ENCODE results near the gene LOXL3. TPM values are rescaled to one million over a fixed set of nuclear protein-coding genes. Genes with fewer than 3 reads are reported as not detected.

LOXL3 gene
- total RNA-seq, 2 experiments from 2014 or later = 0.25 TPM; not detected in 1

DNA sequence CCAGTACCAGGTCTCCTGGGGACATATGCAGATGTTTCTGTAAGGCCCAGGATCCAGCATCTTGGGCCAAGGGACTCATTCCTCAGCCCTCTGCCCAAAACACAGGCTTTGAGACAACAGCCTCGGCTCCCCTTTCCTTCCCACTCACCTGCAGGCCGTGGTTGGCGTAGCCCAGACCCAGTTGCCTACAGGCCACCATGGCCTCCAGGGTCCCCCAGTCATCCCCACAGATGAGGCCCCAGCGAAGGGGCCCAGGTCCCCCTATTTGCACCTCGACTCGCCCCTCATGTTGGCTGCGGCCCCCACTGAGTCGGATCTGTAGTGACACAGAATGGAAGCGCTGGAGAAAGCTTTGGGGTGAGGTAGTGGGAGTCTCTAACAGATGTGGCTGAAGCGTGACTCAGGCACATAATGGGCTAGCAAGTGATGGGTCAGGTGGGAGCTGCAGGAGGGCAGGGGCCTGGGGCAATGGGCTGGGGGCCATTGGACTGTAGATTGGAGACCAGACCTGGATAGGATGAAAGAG is 18.2 kb downstream of the LOXL3 start:
- H3K9me3 Mint-ChIP-seq = no peaks in the 10 kb centered on the region
- Histone ChIP-seq H3K27me3 (ENCODE audit: control insufficient read depth in 1 of 2, insufficient read depth in 2 of 2, low read length in 2 of 2) (peaks cover 14 to 17% of the 10 kb centered on the region in 2 experiments), H3K9me3 (ENCODE audit: control insufficient read depth in 1 of 2, insufficient read depth in 1 of 2, low read length in 2 of 2) (no peaks in the 10 kb centered on the region), H3K4me3 (ENCODE audit: low read length) (no peak overlapping the region), H3K36me3 (ENCODE audit: insufficient read depth, low read length) (peaks cover 13% of the 10 kb centered on the region), H3K27ac (ENCODE audit: low read depth in 1 of 2, low read length in 2 of 2) (no peak overlapping the region), H3K4me1 (ENCODE audit: insufficient read depth, low read length) (peaks cover 14% of the 10 kb centered on the region)
- H3K27ac Mint-ChIP-seq = no peak overlapping the region
- ATAC-seq (ENCODE audit: poor library complexity) = no peak
- intact Hi-C loops (cut with DNase I, micrococcal nuclease) = loop anchor here (10.0 kb wide), 2 partner anchors 141 to 711 kb away; partner anchors contain the start of gene STAMBP (in 1 of the 2)
- H3K4me3 Mint-ChIP-seq = no peak overlapping the region
- TF ChIP-seq, protein P1, sequence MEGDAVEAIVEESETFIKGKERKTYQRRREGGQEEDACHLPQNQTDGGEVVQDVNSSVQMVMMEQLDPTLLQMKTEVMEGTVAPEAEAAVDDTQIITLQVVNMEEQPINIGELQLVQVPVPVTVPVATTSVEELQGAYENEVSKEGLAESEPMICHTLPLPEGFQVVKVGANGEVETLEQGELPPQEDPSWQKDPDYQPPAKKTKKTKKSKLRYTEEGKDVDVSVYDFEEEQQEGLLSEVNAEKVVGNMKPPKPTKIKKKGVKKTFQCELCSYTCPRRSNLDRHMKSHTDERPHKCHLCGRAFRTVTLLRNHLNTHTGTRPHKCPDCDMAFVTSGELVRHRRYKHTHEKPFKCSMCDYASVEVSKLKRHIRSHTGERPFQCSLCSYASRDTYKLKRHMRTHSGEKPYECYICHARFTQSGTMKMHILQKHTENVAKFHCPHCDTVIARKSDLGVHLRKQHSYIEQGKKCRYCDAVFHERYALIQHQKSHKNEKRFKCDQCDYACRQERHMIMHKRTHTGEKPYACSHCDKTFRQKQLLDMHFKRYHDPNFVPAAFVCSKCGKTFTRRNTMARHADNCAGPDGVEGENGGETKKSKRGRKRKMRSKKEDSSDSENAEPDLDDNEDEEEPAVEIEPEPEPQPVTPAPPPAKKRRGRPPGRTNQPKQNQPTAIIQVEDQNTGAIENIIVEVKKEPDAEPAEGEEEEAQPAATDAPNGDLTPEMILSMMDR (IDR thresholded peaks at IDR 0.05) = no peak
- H3K27me3 Mint-ChIP-seq = peaks cover 23% of the 10 kb centered on the region
- ChIA-PET CTCF (no interaction called here), POLR2A (no interaction called here)
- H3K36me3 Mint-ChIP-seq (ENCODE audit: low read depth) = peaks cover 11% of the 10 kb centered on the region
- no peak for DNase-seq
- peaks cover 18% of the 10 kb centered on the region for H3K4me1 Mint-ChIP-seq (ENCODE audit: low read depth)

DNA sequence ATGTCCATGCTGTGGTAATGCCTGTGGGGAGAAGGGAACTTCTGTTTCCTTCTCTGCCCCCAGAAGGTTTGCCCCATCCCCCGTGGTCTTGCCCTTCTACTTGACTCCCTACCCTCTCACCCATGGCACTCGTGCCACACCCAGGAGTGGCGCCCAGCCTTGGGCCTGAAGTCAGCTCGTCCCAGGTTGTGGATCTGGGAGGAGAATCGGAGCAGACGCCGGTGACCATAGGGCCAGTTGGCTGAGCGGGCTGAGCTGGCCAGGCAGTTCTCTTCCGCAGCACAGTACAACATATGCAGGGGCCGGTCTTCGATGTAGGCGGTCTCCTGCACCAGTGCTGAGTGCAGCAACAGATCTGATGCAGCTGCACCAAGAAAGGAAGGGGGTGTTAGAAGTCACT is 19.3 kb downstream of the LOXL3 start:
- Histone ChIP-seq H3K36me3 (ENCODE audit: insufficient read depth, low read length) (peaks cover 13% of the 10 kb centered on the region), H3K9me3 (ENCODE audit: control insufficient read depth in 1 of 2, insufficient read depth in 1 of 2, low read length in 2 of 2) (no peaks in the 10 kb centered on the region), H3K27me3 (ENCODE audit: control insufficient read depth in 1 of 2, insufficient read depth in 2 of 2, low read length in 2 of 2) (peaks cover 7 to 11% of the 10 kb centered on the region in 2 experiments), H3K4me3 (ENCODE audit: low read length) (no peak overlapping the region), H3K4me1 (ENCODE audit: insufficient read depth, low read length) (peaks cover 17% of the 10 kb centered on the region), H3K27ac (ENCODE audit: low read depth in 1 of 2, low read length in 2 of 2) (no peak overlapping the region)
- DNase-seq (no peak), ATAC-seq (ENCODE audit: poor library complexity) (no peak)
- POLR2A ChIA-PET = no interaction called here
- H3K9me3 Mint-ChIP-seq = no peaks in the 10 kb centered on the region
- no peak overlapping the region for H3K27ac Mint-ChIP-seq
- peaks cover 20% of the 10 kb centered on the region for H3K4me1 Mint-ChIP-seq (ENCODE audit: low read depth)
- intact Hi-C loops (cut with DNase I, micrococcal nuclease) = loop anchor here (5.0 to 10.0 kb wide), 3 partner anchors 140 to 710 kb away; partner anchors contain the start of gene STAMBP (in 1 of the 2)
- H3K36me3 Mint-ChIP-seq (ENCODE audit: low read depth) = peaks cover 13% of the 10 kb centered on the region
- CTCF ChIA-PET = no interaction called here
- peaks cover 20% of the 10 kb centered on the region for H3K27me3 Mint-ChIP-seq
- no peak overlapping the region for H3K4me3 Mint-ChIP-seq
- TF ChIP-seq, protein P1 (IDR thresholded peaks at IDR 0.05) = no peak

- no peaks in the 10 kb centered on the region for H3K9me3 ChIP-seq (ENCODE audit: control insufficient read depth in 1 of 2, insufficient read depth in 1 of 2, low read length in 2 of 2)
- intact Hi-C loops (cut with DNase I, micrococcal nuclease) = loop anchor here (5.0 to 10.0 kb wide), 3 partner anchors 139 to 709 kb away; partner anchors contain the start of gene STAMBP (in 1 of the 2)
- Mint-ChIP-seq H3K27me3 (peaks cover 11% of the 10 kb centered on the region), H3K27ac (no peak overlapping the region), H3K4me1 (ENCODE audit: low read depth) (peaks cover 27% of the 10 kb centered on the region), H3K36me3 (ENCODE audit: low read depth) (peaks cover 22% of the 10 kb centered on the region), H3K9me3 (no peaks in the 10 kb centered on the region), H3K4me3 (no peak overlapping the region)
- ATAC-seq (ENCODE audit: poor library complexity) = no peak
- H3K36me3 ChIP-seq (ENCODE audit: insufficient read depth, low read length) = peaks cover 14% of the 10 kb centered on the region
- no peak overlapping the region for H3K4me3 ChIP-seq (ENCODE audit: low read length)
- no peak overlapping the region for H3K27ac ChIP-seq (ENCODE audit: low read depth in 1 of 2, low read length in 2 of 2)
- no peak for DNase-seq
- ChIA-PET CTCF (no interaction called here), POLR2A (interaction anchor here (1.1 to 3.0 kb wide), 2 partner anchors 25 to 52 kb away, joined by 4 to 24 read pairs; partner anchors contain the start of genes CCDC142, PCGF1 and TTC31)
- peaks cover 25% of the 10 kb centered on the region for H3K4me1 ChIP-seq (ENCODE audit: insufficient read depth, low read length)
- peaks cover 0 to 4% of the 10 kb centered on the region in 2 experiments for H3K27me3 ChIP-seq (ENCODE audit: control insufficient read depth in 1 of 2, insufficient read depth in 2 of 2, low read length in 2 of 2)
- TF ChIP-seq, protein P1 (IDR thresholded peaks at IDR 0.05) = no peak
These were observed 20.3 kb downstream of the LOXL3 start for GRCh38 chr2:74533464-74533863.

All from CD4-positive, alpha-beta T cell (primary cell).